HS-5 (cell line): Measurements from ENCODE around the gene KCNG2.

Experiments used
- DNase-seq: peaks from one replicate; pipeline ENCODE4 v3.0.0-alpha.2; 2012; ENCODE audit warnings: low read depth

The KCNG2 gene

DNA sequence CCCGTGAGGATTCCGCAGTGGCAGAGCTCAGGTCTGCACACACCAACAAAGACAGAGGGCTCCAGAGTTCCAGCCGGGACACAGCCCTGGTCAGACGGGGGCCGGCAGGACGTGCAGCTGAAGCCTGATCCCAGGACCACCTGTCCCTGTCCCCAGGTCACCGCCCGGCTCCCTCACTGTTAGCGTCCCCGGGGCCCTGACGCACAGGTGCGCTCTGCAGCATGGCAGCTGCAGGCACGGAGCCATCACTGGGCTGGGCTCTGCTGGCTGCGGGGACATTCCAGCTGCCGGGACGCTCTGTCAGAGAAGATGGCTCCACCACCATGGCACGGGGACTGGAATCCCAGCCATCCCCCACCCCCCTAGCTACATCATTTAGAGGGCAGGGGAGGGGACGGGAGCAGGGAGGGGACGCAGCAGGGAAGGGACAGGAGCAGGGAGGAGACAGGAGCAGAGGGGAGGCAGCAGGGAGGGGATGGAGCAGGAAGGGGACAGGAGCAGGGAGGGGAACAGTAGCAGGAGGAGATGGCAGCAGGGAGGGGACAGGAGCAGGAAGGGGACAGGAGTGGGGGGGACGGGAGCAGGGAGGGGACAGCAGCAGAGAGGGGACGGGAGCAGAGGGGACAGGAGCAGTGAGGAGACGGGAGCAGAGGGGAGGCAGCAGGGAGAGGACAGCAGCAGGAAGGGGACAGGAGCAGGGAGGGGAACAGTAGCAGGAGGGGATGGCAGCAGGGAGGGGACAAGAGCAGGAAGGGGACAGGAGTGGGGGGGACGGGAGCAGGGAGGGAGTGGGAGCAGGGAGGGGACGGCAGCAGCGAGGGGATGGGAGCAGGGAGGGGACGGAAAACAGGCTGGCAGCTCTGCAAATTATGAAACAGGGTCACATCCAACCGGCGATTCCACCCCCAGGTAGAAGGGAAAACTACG lies 113.9 kb downstream of the KCNG2 start:
- no peak for DNase-seq

GRCh38 chr18:79912409-79912991 lies 114.8 kb downstream of the KCNG2 start:
- no peak for DNase-seq

DNA sequence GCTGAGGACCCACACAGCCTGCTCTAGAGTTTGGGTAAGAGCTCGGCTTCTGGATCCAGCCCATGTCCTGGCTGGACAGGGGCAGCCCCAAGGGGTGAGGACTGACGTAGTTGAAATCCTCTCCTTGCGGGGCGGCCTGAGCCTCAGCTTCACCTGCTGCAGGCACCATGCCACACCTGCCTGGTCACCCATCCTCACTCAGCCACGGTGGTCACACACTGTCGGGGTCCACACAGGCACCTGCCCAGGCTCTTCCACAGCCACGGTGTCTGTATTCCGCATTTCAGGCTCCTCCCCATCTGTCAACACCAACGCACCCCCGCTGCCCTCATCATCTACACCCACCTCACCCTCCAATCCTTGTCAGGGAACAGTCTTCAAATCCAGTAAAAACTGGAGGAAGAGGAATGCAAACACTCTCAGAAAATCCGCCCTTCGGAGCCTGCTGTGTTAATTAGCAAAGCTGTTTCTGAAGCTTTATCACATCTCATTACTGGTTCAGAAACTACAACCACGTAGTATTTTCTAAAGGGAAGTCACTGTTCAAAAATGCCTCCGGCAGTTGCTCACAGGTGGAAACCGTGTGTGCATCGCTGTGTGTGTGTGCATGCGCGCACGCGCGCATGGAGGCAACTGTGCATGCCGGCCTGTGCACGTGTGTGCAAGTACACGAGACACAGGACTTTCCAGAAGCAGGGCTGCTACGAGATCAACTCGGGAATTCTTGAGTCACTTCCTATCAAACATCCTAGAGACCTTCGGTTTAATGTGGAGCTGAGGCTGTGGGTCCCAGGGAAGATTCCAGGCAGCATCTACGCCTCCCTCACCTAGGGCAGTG lies 115.5 kb downstream of the KCNG2 start:
- no peak for DNase-seq

DNA sequence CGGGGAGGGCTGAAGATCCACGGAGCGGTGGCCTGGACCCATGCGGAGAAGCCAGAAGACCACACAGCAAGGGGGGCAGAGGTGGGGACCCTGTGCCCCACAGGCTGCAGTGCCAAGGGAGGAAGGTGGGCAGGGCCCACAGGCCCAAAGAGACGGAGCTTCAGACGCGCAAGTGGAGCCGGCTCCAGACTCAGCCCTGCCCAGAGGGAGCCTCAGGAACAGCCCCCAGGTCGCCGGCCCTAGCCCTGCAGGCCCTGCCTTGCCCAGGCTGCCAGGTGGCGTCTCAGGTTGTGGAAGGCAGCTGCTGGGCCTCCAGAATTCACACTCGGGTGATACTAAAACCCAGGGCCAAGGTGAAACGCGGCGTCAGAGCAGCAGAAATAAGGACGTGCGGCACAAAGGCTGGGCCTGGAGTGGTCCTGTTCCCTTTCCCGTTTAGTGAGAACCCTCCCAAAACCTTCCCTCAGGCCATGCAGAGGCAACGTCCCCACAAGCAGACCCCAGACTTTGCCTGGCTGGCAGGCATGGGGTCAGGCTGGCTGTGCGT lies 116.9 kb downstream of the KCNG2 start:
- no peak for DNase-seq

- no peak for DNase-seq
These were observed 117.7 kb downstream of the KCNG2 start for GRCh38 chr18:79915161-79916127.

- DNase-seq, result no peak
These were observed 118.4 kb downstream of the KCNG2 start for GRCh38 chr18:79916128-79916494.

DNA sequence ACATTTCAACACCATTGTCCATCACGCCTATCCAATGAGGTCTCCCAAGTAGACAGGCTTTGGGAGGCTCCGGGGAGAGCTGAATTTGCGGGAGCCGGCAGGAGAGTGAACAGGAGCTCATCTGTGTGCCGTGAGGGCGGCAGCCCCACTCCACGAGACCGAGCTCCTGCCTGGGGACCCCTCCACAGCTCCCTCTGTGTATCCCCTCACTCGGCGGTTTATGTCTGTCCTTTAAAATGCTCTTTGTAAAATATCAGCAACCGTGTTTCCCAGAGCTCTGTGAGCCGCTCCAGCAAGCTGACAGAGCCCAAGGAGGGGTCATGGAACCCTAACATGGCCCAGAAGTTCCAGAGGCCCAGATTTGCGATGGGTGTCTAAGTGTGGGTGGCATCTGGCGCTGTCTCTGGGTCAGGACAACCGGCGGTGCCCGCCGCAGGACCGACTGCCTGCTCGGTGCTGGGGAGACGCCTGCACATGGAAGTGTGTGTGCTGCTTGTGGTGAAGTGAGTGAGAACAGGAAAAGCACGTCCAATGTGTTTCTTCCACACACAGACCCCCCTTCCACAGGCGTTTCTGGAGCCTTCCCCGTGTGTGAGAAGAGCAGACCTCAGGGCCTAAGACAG lies 118.9 kb downstream of the KCNG2 start:
- no peak for DNase-seq

GRCh38 chr18:79917169-79917852 lies 119.6 kb downstream of the KCNG2 start:
- no peak for DNase-seq

DNA sequence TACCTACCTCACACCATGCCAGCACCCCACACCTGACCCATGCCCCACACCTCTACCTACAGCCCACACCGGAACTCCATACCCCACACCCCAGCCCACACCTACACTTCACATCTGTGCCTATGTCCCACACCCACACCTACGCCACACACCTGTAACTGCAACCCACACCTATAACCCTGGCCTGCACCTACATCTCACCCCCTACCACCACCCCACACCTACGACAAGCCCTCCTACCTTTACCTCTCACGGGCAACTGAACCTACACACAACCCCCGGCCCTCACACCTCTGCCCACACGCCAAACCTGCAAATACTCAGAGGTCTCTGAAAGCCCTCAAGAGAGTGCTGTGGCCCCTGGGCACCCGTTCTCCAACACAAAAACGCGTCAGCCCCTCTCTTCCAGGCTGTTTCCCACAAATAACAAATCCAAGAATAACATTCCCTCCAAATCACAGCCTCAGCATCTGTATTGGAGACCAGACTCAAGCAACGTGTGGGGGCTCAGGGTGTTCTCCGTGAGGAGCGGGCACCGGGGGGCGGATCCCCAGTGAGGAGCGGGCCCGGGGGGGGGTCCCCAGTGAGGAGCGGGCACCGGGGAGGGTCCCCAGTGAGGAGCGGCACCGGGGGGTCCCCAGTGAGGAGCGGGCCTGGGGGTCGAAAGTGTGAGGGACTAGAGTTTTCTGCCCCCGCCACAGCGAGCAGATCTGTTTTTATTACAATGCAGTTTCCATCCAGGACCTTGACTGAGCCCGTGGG lies 120.3 kb downstream of the KCNG2 start:
- DNase-seq, result no peak

DNA sequence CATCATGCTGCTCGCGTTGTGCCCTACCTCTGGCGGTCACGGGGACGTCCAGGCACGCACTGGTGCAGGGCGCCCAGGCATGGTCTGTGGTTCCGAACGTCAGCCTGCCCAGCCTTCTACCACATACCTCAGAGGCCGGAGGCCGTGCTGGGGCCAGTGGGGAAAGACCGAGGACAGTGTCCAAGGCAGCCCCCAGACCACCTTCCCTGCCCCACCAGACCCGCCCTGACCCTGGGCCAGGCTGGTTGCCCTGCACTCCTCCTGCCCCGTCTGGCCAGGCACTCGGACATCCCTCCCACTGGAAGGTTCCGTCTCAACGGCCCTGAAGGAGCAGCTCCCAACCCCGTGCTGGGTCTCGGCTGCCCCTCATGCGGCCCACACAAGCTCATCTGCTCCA lies 120.9 kb downstream of the KCNG2 start:
- DNase-seq, result no peak

- no peak for DNase-seq
These were observed 121.4 kb downstream of the KCNG2 start for GRCh38 chr18:79919089-79919488.

- DNase-seq, result no peak
These were observed 124.5 kb downstream of the KCNG2 start for GRCh38 chr18:79921984-79922965.

- no peak for DNase-seq
These were observed 125.3 kb downstream of the KCNG2 start for GRCh38 chr18:79922971-79923411.

DNA sequence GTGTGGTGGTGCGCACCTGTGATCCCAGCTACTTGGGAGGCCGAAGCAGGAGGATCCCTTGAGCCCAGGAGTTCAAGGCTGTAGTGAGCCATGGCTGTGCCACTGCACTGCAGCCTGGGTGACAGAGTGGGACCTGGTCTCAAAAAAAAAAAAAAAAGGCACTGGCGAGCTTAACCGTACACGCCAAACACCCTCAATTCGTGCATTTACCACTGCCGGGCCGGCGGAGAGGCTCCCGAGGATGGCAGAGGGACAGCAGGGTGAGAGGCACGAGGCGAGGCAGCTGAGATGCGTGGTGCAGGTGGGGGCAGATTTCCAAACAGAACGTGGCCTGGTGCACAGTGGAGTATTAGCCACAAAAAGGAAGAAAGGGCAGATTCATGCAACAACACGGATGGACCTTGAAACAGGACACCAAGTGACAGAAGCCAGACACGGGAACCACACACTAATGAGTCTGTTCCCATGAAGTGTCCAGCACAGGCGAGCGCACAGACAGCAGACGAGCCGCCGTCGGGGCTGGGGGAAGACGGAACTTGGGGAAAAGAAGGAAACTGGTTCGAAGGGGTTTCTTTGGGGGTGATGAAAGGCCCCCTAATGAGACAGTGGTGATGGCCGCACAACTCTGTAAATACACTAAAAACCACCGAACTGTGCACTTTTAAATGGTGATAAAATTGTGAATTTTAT lies 126.3 kb downstream of the KCNG2 start:
- DNase-seq, result no peak

GRCh38 chr18:79924814-79925731 lies 127.3 kb downstream of the KCNG2 start:
- DNase-seq, result no peak

- DNase-seq, result no peak
These were observed 128.6 kb downstream of the KCNG2 start for GRCh38 chr18:79926306-79926705.
